HepG2 (cell line): ENCODE data around the gene CCDC150.

Experiments used
- CEBPB ChIP-seq: IDR thresholded peaks from 2 replicates; pipeline ENCODE4 v1.6.1; 2011; ENCODE audit warnings: low read depth, low read length, improper control_type of control experiment, borderline replicate concordance
- EZH2 ChIP-seq: conservative IDR thresholded peaks from 2 replicates; pipeline ENCODE4 v1.6.1; 2012; ENCODE audit warnings: mild to moderate bottlenecking, low read depth, low read length, moderate library complexity
- MTA1 ChIP-seq: sonication (generic); formaldehyde crosslinking; IDR thresholded peaks from 2 replicates; pipeline ENCODE4 v1.4.0; 2020; ENCODE audit warnings: missing genetic modification reagents, mild to moderate bottlenecking, borderline replicate concordance
- SMYD3 ChIP-seq: sonication (generic); formaldehyde crosslinking; IDR thresholded peaks from 2 replicates; pipeline ENCODE4 v1.8.1; 2023; ENCODE audit warnings: mild to moderate bottlenecking, missing genetic modification reagents
- ZNF180 ChIP-seq: sonication (generic); formaldehyde crosslinking; IDR thresholded peaks from 2 replicates; pipeline ENCODE4 v1.4.0; 2020; ENCODE audit warnings: low read depth, missing genetic modification reagents, borderline replicate concordance
- TF ChIP-seq, protein P1 (sequence below): sonication (generic); formaldehyde crosslinking; IDR thresholded peaks from 2 replicates; pipeline ENCODE4 v1.4.0; 2020; ENCODE audit warnings: mild to moderate bottlenecking, missing genetic modification reagents

DNA sequence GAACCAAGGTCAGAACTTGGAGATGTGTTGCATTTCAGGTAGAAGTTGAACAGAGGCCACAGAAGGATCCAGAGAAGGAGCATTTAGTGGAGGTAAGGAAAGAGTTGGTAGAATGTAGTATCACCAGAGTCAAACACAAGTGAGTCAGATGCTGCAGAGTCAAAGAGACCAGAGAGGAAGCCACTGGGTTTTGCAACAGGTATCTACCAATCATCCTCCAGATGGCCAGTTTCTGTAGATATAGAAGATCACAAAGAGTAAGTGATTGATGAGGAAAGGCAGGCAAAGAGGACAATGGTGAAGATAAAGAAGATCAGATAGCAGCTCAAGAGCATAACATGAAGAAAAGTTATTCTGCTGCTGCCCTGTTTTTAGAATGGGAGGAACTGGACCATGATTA lies 84.1 kb downstream of the CCDC150 start:
- TF ChIP-seq SMYD3 (no peak), CEBPB (no peak), ZNF180 (CRISPR knock-in tag) (no peak), MTA1 (CRISPR knock-in tag) (no peak), EZH2 (no peak)
- TF ChIP-seq, protein P1, sequence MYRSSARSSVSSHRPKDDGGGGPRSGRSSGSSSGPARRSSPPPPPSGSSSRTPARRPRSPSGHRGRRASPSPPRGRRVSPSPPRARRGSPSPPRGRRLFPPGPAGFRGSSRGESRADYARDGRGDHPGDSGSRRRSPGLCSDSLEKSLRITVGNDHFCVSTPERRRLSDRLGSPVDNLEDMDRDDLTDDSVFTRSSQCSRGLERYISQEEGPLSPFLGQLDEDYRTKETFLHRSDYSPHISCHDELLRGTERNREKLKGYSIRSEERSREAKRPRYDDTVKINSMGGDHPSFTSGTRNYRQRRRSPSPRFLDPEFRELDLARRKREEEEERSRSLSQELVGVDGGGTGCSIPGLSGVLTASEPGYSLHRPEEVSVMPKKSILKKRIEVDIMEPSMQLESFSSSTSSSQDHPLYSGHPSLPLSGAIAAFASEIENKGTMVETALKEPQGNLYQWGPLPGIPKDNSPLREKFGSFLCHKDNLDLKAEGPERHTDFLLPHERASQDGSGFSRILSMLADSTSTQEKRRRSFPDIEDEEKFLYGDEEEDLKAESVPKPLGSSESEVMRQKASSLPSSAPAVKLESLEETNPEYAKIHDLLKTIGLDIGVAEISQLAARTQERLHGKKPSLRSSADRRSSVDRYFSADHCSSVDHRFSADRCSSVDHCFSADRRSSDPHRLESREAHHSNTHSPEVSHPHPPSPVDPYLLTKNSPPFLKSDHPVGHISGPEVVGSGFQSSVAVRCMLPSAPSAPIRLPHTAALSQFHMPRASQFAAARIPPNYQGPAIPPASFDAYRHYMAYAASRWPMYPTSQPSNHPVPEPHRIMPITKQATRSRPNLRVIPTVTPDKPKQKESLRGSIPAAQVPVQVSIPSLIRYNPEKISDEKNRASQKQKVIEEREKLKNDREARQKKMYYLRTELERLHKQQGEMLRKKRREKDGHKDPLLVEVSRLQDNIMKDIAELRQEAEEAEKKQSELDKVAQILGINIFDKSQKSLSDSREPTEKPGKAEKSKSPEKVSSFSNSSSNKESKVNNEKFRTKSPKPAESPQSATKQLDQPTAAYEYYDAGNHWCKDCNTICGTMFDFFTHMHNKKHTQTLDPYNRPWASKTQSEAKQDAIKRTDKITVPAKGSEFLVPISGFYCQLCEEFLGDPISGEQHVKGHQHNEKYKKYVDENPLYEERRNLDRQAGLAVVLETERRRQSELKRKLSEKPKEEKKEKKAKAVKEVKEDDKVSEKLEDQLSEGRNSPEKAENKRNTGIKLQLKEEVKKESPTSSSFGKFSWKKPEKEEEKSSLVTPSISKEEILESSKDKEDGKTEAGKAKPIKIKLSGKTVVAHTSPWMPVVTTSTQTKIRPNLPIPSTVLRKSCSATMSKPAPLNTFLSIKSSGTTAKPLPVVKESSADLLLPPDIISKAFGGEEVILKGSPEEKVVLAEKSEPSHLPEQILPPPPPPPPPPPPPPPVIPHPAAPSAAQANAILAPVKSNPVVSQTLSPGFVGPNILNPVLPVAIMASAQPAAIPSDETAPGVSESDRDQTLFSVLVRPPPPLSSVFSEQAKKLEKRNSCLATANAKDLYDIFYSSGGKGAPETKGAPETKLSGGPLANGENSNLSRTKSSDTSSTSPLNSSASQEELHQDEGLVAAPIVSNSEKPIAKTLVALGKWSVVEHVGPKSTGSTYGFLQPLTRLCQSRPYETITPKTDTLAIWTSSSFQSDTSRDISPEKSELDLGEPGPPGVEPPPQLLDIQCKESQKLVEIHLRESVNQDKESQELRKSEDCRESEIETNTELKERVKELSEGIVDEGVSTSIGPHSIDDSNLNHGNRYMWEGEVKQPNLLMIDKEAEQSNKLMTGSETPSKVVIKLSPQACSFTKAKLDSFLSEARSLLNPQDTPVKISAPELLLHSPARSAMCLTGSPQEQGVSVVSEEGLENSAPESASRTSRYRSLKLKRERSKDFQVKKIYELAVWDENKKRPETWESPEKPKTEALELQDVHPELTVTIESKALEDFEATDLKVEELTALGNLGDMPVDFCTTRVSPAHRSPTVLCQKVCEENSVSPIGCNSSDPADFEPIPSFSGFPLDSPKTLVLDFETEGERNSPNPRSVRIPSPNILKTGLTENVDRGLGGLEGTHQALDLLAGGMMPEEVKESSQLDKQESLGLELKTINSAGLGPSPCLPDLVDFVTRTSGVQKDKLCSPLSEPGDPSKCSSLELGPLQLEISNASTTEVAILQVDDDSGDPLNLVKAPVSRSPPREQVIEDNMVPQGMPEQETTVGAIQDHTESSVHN (CRISPR knock-in tag) = no peak
